AG04449 (cell line): ENCODE measurements around the gene TMEM42.

ENCODE experiments used
- CTCF ChIA-PET: fragments of 350-600 bp; formaldehyde crosslinking; extraction: SDS; loops from one replicate; lab custom pipeline; 2021; ENCODE audit warnings: antibody characterized with exemption; lab: Yijun Ruan, JAX
- POLR2A ChIA-PET: fragments of 400-600, 350-600 bp; formaldehyde crosslinking; extraction: SDS; loops from one replicate; lab custom pipeline; 2020; ENCODE audit warnings: antibody characterized with exemption, inconsistent platforms; lab: Yijun Ruan, JAX
- DNase-seq: peaks from one replicate; pipeline ENCODE4 v3.0.0-alpha.2; 2010; ENCODE audit warnings: low read depth, low spot score
- H3K4me3 ChIP-seq: 2 replicates; pipeline ENCODE4 v1.5.1; 2011; ENCODE audit warnings: low read depth, mild to moderate bottlenecking, control low read depth, low read length
- TF ChIP-seq, protein P1 (sequence below): IDR thresholded peaks from one replicate; pipeline ENCODE4 v1.5.1; 2011; ENCODE audit warnings: mild to moderate bottlenecking, moderate library complexity, low read length, control low read depth, inconsistent platforms; ENCODE audit not compliant: insufficient read depth; ENCODE audit errors: missing control alignments

TMEM42 gene

DNA sequence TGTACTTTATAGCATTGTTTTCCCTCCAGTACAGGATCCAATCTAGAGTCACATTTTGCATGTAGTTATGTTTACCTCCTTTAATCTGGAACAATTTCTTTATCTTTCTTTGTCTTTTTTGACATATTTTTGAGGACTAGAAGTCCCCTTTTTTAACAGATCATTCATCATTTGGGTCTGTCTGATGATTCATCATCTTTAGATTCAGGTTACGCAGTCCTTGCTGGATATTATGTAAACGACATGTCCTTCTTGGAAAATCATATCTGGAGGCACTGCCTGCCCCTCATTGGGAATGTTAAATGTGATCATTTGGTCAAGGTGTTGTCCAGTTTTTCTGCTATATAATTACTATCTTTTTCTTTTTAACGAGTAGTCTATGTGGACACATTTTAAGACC lies 31.0 kb downstream of the TMEM42 start:
- CTCF ChIA-PET: interaction anchor here (2.5 kb wide), 1 partner anchor 21 kb away, joined by 12 read pairs; no protein-coding TSS in a partner anchor
- DNase-seq: no peak
- TF ChIP-seq, protein P1, sequence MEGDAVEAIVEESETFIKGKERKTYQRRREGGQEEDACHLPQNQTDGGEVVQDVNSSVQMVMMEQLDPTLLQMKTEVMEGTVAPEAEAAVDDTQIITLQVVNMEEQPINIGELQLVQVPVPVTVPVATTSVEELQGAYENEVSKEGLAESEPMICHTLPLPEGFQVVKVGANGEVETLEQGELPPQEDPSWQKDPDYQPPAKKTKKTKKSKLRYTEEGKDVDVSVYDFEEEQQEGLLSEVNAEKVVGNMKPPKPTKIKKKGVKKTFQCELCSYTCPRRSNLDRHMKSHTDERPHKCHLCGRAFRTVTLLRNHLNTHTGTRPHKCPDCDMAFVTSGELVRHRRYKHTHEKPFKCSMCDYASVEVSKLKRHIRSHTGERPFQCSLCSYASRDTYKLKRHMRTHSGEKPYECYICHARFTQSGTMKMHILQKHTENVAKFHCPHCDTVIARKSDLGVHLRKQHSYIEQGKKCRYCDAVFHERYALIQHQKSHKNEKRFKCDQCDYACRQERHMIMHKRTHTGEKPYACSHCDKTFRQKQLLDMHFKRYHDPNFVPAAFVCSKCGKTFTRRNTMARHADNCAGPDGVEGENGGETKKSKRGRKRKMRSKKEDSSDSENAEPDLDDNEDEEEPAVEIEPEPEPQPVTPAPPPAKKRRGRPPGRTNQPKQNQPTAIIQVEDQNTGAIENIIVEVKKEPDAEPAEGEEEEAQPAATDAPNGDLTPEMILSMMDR: no peak
- POLR2A ChIA-PET: interaction anchor here (0.6 to 1.0 kb wide), 3 partner anchors 8 to 832 kb away, joined by 3 to 4 read pairs (median 3); no protein-coding TSS in a partner anchor
- no peak overlapping the region for H3K4me3 ChIP-seq

- TF ChIP-seq, protein P1: no peak
- ChIA-PET POLR2A (interaction anchor here (0.6 to 1.0 kb wide), 2 partner anchors 9 to 832 kb away, joined by 3 read pairs; no protein-coding TSS in a partner anchor), CTCF (interaction anchor here (2.5 kb wide), 1 partner anchor 21 kb away, joined by 12 read pairs; no protein-coding TSS in a partner anchor)
- peak; percentile 45 for DNase-seq
- no peak overlapping the region for H3K4me3 ChIP-seq
Observed at GRCh38 chr3:44893097-44893496, 31.4 kb downstream of the TMEM42 start.

- H3K4me3 ChIP-seq: no peak overlapping the region
- TF ChIP-seq, protein P1: no peak
- no peak for DNase-seq
- ChIA-PET CTCF (interaction anchor here (0.8 to 2.5 kb wide), 3 partner anchors 8 to 19 kb away, joined by 3 to 12 read pairs (median 3); no protein-coding TSS in a partner anchor), POLR2A (interaction anchor here (0.8 kb wide), 1 partner anchor 133 kb away, joined by 3 read pairs; the partner anchor contains the start of genes KIAA1143 and KIF15)
Observed at GRCh38 chr3:44894485-44894884, 32.8 kb downstream of the TMEM42 start.

GRCh38 chr3:44896440-44896839 lies 34.7 kb downstream of the TMEM42 start:
- POLR2A ChIA-PET: no interaction called here
- TF ChIP-seq, protein P1: no peak
- no peak for DNase-seq
- CTCF ChIA-PET: interaction anchor here (0.9 kb wide), 2 partner anchors 16 to 18 kb away, joined by 3 read pairs; no protein-coding TSS in a partner anchor
- no peak overlapping the region for H3K4me3 ChIP-seq

GRCh38 chr3:44899683-44900367 lies 38.1 kb downstream of the TMEM42 start:
- DNase-seq: no peak

More at GRCh38 chr3:44899683-44900367, 38.1 kb downstream of the TMEM42 start:
- ChIA-PET CTCF (interaction anchor here (2.7 kb wide), 1 partner anchor 14 kb away, joined by 20 read pairs; no protein-coding TSS in a partner anchor), POLR2A (no interaction called here)
- TF ChIP-seq, protein P1: no peak
- H3K4me3 ChIP-seq: no peak overlapping the region
